Measurements from ENCODE around the gene MID2. TPM values are rescaled to one million over a fixed set of nuclear protein-coding genes. Genes with fewer than 3 reads are reported as not detected.

MID2 gene
- polyA plus RNA-seq (2011; rRNA removed) (1.3 and 1.6 TPM in 2 replicates), polyA minus RNA-seq (2011; rRNA and poly(A)+ RNA removed) (9.0 and 13.4 TPM in 2 replicates)

GRCh38 chrX:107825698-107826237 is at the start of gene MID2:
TSS of gene MID2 (plus strand) at chrX:107825866. CDS start at chrX:107826427, 561 bp downstream.
- Histone ChIP-seq H3K9me3 (ENCODE audit: control insufficient read depth, insufficient read depth, low read length) (no peaks in the 10 kb centered on the region), H3K4me3 (ENCODE audit: low read depth, low read length) (peak within 1 kb of the TSS; percentile 45), H3K27me3 (ENCODE audit: control insufficient read depth, insufficient read depth, low read length) (no peaks in the 10 kb centered on the region), H3K27ac (ENCODE audit: low read depth, low read length) (no peak within 1 kb of the TSS)
- POLR2A ChIA-PET: interaction anchor here (0.8 kb wide), 1 partner anchor 266 kb away, joined by 3 read pairs; the partner anchor contains the start of genes ATG4A and PSMD10
- TF ChIP-seq CTCF (IDR thresholded peaks at IDR 0.05; ENCODE audit: low read depth, low read length): no peak
- no peak for DNase-seq (ENCODE audit: low read depth, low spot score)
- CTCF ChIA-PET: interaction anchor here (0.9 to 1.8 kb wide), 2 partner anchors 49 to 166 kb away, joined by 3 to 7 read pairs; partner anchors contain the start of gene NCBP2L

GRCh38 chrX:107776649-107777535 is 48.8 kb upstream of the MID2 start:
- Histone ChIP-seq H3K9me3 (ENCODE audit: control insufficient read depth, insufficient read depth, low read length) (no peaks in the 10 kb centered on the region), H3K27ac (ENCODE audit: low read depth, low read length) (no peak overlapping the region), H3K4me3 (ENCODE audit: low read depth, low read length) (peak overlapping the region; percentile 50), H3K27me3 (ENCODE audit: control insufficient read depth, insufficient read depth, low read length) (peaks cover 22% of the 10 kb centered on the region)
- TF ChIP-seq CTCF (IDR thresholded peaks at IDR 0.05; ENCODE audit: low read depth, low read length): peak; percentile 60
- ChIA-PET POLR2A (interaction anchor here (0.7 to 0.9 kb wide), 2 partner anchors 61 to 119 kb away, joined by 5 to 7 read pairs; no protein-coding TSS in a partner anchor), CTCF (interaction anchor here (0.6 to 4.9 kb wide), 18 partner anchors 9 to 883 kb away, joined by 3 to 63 read pairs (median 5); partner anchors contain the start of gene MID2)
- DNase-seq (ENCODE audit: low read depth, low spot score): peak; percentile 62

GRCh38 chrX:107777536-107777832 is 48.2 kb upstream of the MID2 start, which contains the start of gene NCBP2L:
TSS of gene NCBP2L (plus strand) at chrX:107777733. CDS start at chrX:107794221, 16,488 bp downstream.
- DNase-seq (ENCODE audit: low read depth, low spot score): no peak
- peak within 1 kb of the TSS; percentile 29 for H3K4me3 ChIP-seq (ENCODE audit: low read depth, low read length)
- ChIA-PET POLR2A (interaction anchor here (0.7 kb wide), 1 partner anchor 119 kb away, joined by 7 read pairs; no protein-coding TSS in a partner anchor), CTCF (interaction anchor here (0.6 to 4.9 kb wide), 18 partner anchors 9 to 883 kb away, joined by 3 to 63 read pairs (median 5); partner anchors contain the start of gene MID2)
- no peaks in the 10 kb centered on the region for H3K9me3 ChIP-seq (ENCODE audit: control insufficient read depth, insufficient read depth, low read length)
- peaks cover 20% of the 10 kb centered on the region for H3K27me3 ChIP-seq (ENCODE audit: control insufficient read depth, insufficient read depth, low read length)
- no peak for TF ChIP-seq CTCF (IDR thresholded peaks at IDR 0.05; ENCODE audit: low read depth, low read length)
- H3K27ac ChIP-seq (ENCODE audit: low read depth, low read length): no peak within 1 kb of the TSS

- Histone ChIP-seq H3K27ac (ENCODE audit: low read depth, low read length) (no peak overlapping the region), H3K27me3 (ENCODE audit: control insufficient read depth, insufficient read depth, low read length) (no peaks in the 10 kb centered on the region), H3K4me3 (ENCODE audit: low read depth, low read length) (no peak overlapping the region), H3K9me3 (ENCODE audit: control insufficient read depth, insufficient read depth, low read length) (no peaks in the 10 kb centered on the region)
- no peak for DNase-seq (ENCODE audit: low read depth, low spot score)
- ChIA-PET POLR2A (no interaction called here), CTCF (interaction anchor here (0.6 to 0.9 kb wide), 3 partner anchors 126 to 785 kb away, joined by 3 to 5 read pairs (median 4); no protein-coding TSS in a partner anchor)
- no peak for TF ChIP-seq CTCF (IDR thresholded peaks at IDR 0.05; ENCODE audit: low read depth, low read length)
Measured at GRCh38 chrX:107780525-107780924, 45.1 kb upstream of the MID2 start.

Data from AG04450 (cell line).